Loucy (cell line): ENCODE results near the gene PDE11A.

Experiments used
- H2AFZ ChIP-seq: fragments of 200-600 bp; sonication (generic); 2 replicates; pipeline ENCODE4 v1.6.0; 2016; ENCODE audit warnings: antibody characterized with exemption, mild to moderate bottlenecking, low read length, moderate library complexity
- H3F3A ChIP-seq: fragments of 200-600 bp; 2 replicates; pipeline ENCODE4 v1.6.0; 2016; ENCODE audit warnings: antibody characterized with exemption, low read depth, mild to moderate bottlenecking
- H3K27me3 ChIP-seq: fragments of 200-600 bp; sonication (generic); 2 replicates; pipeline ENCODE4 v1.6.1; 2014; ENCODE audit warnings: low read length, mild to moderate bottlenecking; ENCODE audit not compliant: insufficient read depth, poor library complexity, severe bottlenecking
- H3K36me3 ChIP-seq: fragments of 200-600 bp; sonication (generic); 2 replicates; pipeline ENCODE4 v1.6.1; 2016; ENCODE audit warnings: low read length; ENCODE audit not compliant: insufficient read depth
- H3K4me1 ChIP-seq: fragments of 200-600 bp; sonication (generic); 2 replicates; pipeline ENCODE4 v1.5.1; 2014; ENCODE audit warnings: low read length, mild to moderate bottlenecking; ENCODE audit not compliant: insufficient read depth, poor library complexity, severe bottlenecking
- H3K4me2 ChIP-seq: fragments of 200-600 bp; sonication (generic); 2 replicates; pipeline ENCODE4 v1.6.0; 2014; ENCODE audit warnings: antibody characterized with exemption, low read length, low read depth, mild to moderate bottlenecking; ENCODE audit not compliant: poor library complexity, severe bottlenecking
- H3K4me3 ChIP-seq: fragments of 200-600 bp; sonication (generic); 2 replicates; pipeline ENCODE4 v1.5.1; 2014; ENCODE audit warnings: low read length, mild to moderate bottlenecking, mixed read lengths; ENCODE audit not compliant: poor library complexity, severe bottlenecking
- H3K79me2 ChIP-seq: fragments of 200-600 bp; sonication (generic); 2 replicates; pipeline ENCODE4 v1.6.1; 2014; ENCODE audit warnings: low read length; ENCODE audit not compliant: insufficient read depth
- H3K9ac ChIP-seq: fragments of 200-600 bp; sonication (generic); 2 replicates; pipeline ENCODE4 v1.6.0; 2014; ENCODE audit warnings: mild to moderate bottlenecking, low read depth, low read length, moderate library complexity; ENCODE audit not compliant: poor library complexity, severe bottlenecking
- H3K9me2 ChIP-seq: fragments of 200-600 bp; sonication (generic); replicated peaks from 2 replicates; pipeline ENCODE4 v1.6.1; 2016; ENCODE audit warnings: low read depth, low read length, mixed read lengths
- H3K9me3 ChIP-seq: fragments of 200-600 bp; sonication (generic); 2 replicates; pipeline ENCODE4 v1.6.1; 2014; ENCODE audit warnings: mild to moderate bottlenecking, antibody characterized with exemption, low read length, low read depth; ENCODE audit not compliant: insufficient read depth
- H4K20me1 ChIP-seq: fragments of 200-600 bp; sonication (generic); 2 replicates; pipeline ENCODE4 v1.6.0; 2014; ENCODE audit warnings: antibody characterized with exemption, low read length, mild to moderate bottlenecking; ENCODE audit not compliant: insufficient read depth, poor library complexity, severe bottlenecking
- EZH2phosphoT487 ChIP-seq: fragments of 200-600 bp; IDR thresholded peaks from 2 replicates; pipeline ENCODE4 v1.6.1; 2018; ENCODE audit warnings: antibody characterized with exemption, mild to moderate bottlenecking, moderate library complexity, borderline replicate concordance
- TF ChIP-seq, protein P1 (sequence below): fragments of 200-600 bp; sonication (generic); conservative IDR thresholded peaks from 2 replicates; pipeline ENCODE4 v1.5.1; 2014; ENCODE audit warnings: mild to moderate bottlenecking, antibody characterized with exemption, low read length

PDE11A gene

DNA sequence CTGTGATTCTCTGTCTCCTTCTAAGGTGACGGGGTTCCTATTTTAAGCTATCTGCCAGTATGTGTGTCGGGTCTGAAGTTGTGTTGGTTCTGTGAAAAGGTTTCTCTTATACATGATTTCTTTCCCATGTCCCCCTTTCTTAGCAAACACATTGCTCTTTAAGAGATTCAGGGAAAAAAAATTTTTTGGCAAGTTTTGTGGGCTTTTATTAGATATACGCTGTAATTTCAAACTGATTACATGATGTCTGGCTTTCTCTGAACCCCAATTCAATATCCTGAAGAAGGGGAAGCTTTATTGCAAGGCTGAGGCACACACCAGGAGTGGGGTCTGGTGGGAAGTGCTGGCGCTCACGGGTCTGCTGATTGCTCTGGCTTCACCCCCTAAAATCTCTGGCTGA lies 469.4 kb downstream of the PDE11A start:
- Histone ChIP-seq H3K9me3 (no peaks in the 10 kb centered on the region), H4K20me1 (no peaks in the 10 kb centered on the region), H2AFZ (no peak overlapping the region), H3K4me2 (no peak overlapping the region), H3K36me3 (no peaks in the 10 kb centered on the region), H3K4me3 (no peak overlapping the region), H3F3A (no peaks in the 10 kb centered on the region), H3K79me2 (no peaks in the 10 kb centered on the region), H3K27me3 (no peaks in the 10 kb centered on the region), H3K9me2 (no peaks in the 10 kb centered on the region), H3K9ac (no peak overlapping the region), H3K4me1 (peaks cover 8% of the 10 kb centered on the region)
- TF ChIP-seq, protein P1, sequence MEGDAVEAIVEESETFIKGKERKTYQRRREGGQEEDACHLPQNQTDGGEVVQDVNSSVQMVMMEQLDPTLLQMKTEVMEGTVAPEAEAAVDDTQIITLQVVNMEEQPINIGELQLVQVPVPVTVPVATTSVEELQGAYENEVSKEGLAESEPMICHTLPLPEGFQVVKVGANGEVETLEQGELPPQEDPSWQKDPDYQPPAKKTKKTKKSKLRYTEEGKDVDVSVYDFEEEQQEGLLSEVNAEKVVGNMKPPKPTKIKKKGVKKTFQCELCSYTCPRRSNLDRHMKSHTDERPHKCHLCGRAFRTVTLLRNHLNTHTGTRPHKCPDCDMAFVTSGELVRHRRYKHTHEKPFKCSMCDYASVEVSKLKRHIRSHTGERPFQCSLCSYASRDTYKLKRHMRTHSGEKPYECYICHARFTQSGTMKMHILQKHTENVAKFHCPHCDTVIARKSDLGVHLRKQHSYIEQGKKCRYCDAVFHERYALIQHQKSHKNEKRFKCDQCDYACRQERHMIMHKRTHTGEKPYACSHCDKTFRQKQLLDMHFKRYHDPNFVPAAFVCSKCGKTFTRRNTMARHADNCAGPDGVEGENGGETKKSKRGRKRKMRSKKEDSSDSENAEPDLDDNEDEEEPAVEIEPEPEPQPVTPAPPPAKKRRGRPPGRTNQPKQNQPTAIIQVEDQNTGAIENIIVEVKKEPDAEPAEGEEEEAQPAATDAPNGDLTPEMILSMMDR: no peak
- TF ChIP-seq EZH2phosphoT487: no peak

DNA sequence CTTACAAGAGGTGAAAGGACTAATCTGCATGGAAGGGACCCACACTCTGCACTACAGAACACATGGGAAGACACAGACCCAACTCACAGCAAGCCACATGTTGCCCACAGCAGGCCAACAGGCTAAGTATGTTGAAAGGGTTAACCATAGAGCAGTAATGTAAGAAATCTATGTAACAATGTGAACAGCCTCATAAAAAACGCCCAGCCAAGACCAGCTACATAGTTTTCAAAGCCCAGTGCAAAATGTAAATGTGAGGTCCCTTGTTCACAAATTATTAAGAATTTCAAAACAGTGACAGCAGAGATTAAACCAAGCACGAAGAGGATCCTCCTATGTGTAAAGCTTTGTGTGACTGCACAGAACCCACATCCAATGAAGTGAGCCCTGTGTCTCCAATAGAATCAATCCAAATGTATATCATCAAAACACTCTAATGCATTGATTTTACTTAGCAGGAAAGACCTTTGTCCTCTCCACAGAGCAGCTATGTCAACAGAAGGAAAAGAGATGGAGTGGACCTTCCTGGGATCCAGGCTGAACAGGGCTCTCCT lies 469.9 kb downstream of the PDE11A start:
- Histone ChIP-seq H4K20me1 (no peaks in the 10 kb centered on the region), H3K4me1 (peaks cover 8% of the 10 kb centered on the region), H3K4me3 (no peak overlapping the region), H3K9me2 (no peaks in the 10 kb centered on the region), H3K36me3 (no peaks in the 10 kb centered on the region), H3F3A (no peaks in the 10 kb centered on the region), H3K9me3 (no peaks in the 10 kb centered on the region), H3K27me3 (no peaks in the 10 kb centered on the region), H2AFZ (no peak overlapping the region), H3K4me2 (no peak overlapping the region), H3K9ac (no peak overlapping the region), H3K79me2 (no peaks in the 10 kb centered on the region)
- TF ChIP-seq, protein P1: no peak
- TF ChIP-seq EZH2phosphoT487: no peak

DNA sequence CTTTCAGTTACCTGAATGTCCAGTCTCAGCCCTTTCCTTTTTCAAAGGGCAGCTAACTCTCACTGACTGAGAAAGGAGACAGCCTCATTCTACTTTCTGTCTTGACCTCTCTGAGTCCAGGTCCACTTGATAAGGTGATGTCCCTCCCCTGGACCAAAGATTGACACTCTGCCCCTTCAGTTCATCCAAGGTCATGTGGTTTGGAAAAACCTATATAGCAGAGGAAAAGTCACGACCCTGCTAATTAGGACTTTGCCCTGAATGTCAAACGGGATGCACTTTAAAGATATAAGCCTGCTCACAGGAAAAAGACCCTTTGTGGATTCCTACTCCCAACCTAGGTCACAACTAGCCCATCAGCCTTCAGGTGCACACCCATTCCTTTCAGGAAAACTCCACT lies 471.7 kb downstream of the PDE11A start:
- Histone ChIP-seq H3K4me3 (no peak overlapping the region), H3K36me3 (no peaks in the 10 kb centered on the region), H3K79me2 (no peaks in the 10 kb centered on the region), H3F3A (no peaks in the 10 kb centered on the region), H2AFZ (no peak overlapping the region), H3K9me2 (no peaks in the 10 kb centered on the region), H3K27me3 (no peaks in the 10 kb centered on the region), H3K9me3 (no peaks in the 10 kb centered on the region), H3K9ac (no peak overlapping the region), H4K20me1 (no peaks in the 10 kb centered on the region), H3K4me1 (peaks cover 8% of the 10 kb centered on the region), H3K4me2 (no peak overlapping the region)
- TF ChIP-seq EZH2phosphoT487: no peak
- TF ChIP-seq, protein P1: no peak
